ENCODE measurements around the gene CPNE4.
"Not testable (repeated sequence)": the region's sequence is repeated elsewhere in the genome, so short reads cannot be mapped to it uniquely, and the experiment has no call there.

CPNE4 gene

GRCh38 chr3:131518680-131519079 lies 516.1 kb downstream of the CPNE4 start:
- no peak for DNase-seq

GRCh38 chr3:131505421-131505820 lies 529.4 kb downstream of the CPNE4 start:
- no peak for DNase-seq

GRCh38 chr3:131503320-131503635 lies 531.5 kb downstream of the CPNE4 start:
- DNase-seq: no peak

GRCh38 chr3:131502530-131503319 lies 532.1 kb downstream of the CPNE4 start, which contains the start of gene MRPL3:
Gene MRPL3 (minus strand): TSS chr3:131502971. CDS start chr3:131502821, 150 bp downstream.
- peak; percentile 85 for DNase-seq

GRCh38 chr3:131501949-131502348 lies 532.9 kb downstream of the CPNE4 start:
- no peak for DNase-seq

GRCh38 chr3:131494706-131495105 lies 540.1 kb downstream of the CPNE4 start:
- no peak for DNase-seq

- DNase-seq: no peak
Measured at GRCh38 chr3:131491775-131492174, 543.0 kb downstream of the CPNE4 start.

- DNase-seq: no peak
Measured at GRCh38 chr3:131491084-131491483, 543.7 kb downstream of the CPNE4 start.

- not testable (repeated sequence) for DNase-seq
Measured at GRCh38 chr3:131486545-131486944, 548.3 kb downstream of the CPNE4 start.

- DNase-seq: no peak
Measured at GRCh38 chr3:131485119-131485518, 549.7 kb downstream of the CPNE4 start.

GRCh38 chr3:131484496-131485111 lies 550.2 kb downstream of the CPNE4 start:
- no peak for DNase-seq
